ENCODE data around the gene AJAP1. TPM values are rescaled to one million over a fixed set of nuclear protein-coding genes. Genes with fewer than 3 reads are reported as not detected.

Gene AJAP1
- total RNA-seq, 4 donors from 2014 or later = under 0.01 to 0.21 (median 0.10) TPM

DNA sequence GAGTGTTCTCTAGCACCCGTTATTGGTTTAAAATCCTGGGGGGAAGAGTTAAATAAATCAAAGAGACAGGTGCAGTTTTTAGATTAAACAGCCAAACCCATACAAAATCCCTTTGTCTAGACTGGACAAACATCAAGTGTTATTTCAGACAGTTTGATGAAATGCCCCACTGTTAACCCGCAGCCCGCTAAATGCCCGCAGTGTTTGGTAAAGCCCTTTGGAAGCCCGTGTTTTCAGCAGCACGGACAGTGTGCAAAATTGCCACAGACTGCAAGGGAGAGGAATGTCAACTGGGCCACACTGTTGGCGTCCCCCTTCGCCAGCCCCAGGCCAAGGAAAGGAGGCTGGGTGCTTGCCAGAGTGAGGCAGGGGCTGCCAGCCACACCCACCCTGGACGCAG is 26.6 kb downstream of the AJAP1 start:
- Histone ChIP-seq H3K9me3 (peaks cover 0 to 39% (median 1%) of the 10 kb centered on the region in 4 donors), H3K36me3 (no peaks in the 10 kb centered on the region), H3K27ac (no peak overlapping the region), H3K27me3 (no peaks in the 10 kb centered on the region), H3K4me1 (no peaks in the 10 kb centered on the region), H3K4me3 (no peak overlapping the region)
- DNase-seq (ENCODE audit: low spot score in 2 of 2) = no peak
- no peak for TF ChIP-seq POLR2A (IDR thresholded peaks at IDR 0.05)
- WGBS, 2 donors = 41 to 46% methylated on average over 9 of the region's 9 CpGs

- no peak overlapping the region for H3K4me3 ChIP-seq
- H3K27ac ChIP-seq = no peak overlapping the region
- no peaks in the 10 kb centered on the region for H3K4me1 ChIP-seq
- no peak for DNase-seq (ENCODE audit: low spot score in 2 of 2)
- no peaks in the 10 kb centered on the region for H3K36me3 ChIP-seq
- TF ChIP-seq, protein P1, sequence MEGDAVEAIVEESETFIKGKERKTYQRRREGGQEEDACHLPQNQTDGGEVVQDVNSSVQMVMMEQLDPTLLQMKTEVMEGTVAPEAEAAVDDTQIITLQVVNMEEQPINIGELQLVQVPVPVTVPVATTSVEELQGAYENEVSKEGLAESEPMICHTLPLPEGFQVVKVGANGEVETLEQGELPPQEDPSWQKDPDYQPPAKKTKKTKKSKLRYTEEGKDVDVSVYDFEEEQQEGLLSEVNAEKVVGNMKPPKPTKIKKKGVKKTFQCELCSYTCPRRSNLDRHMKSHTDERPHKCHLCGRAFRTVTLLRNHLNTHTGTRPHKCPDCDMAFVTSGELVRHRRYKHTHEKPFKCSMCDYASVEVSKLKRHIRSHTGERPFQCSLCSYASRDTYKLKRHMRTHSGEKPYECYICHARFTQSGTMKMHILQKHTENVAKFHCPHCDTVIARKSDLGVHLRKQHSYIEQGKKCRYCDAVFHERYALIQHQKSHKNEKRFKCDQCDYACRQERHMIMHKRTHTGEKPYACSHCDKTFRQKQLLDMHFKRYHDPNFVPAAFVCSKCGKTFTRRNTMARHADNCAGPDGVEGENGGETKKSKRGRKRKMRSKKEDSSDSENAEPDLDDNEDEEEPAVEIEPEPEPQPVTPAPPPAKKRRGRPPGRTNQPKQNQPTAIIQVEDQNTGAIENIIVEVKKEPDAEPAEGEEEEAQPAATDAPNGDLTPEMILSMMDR (IDR thresholded peaks at IDR 0.05) = no peak
- TF ChIP-seq EP300 (IDR thresholded peaks at IDR 0.05) = no peak
- TF ChIP-seq POLR2A (IDR thresholded peaks at IDR 0.05) = no peak
- H3K27me3 ChIP-seq = no peaks in the 10 kb centered on the region
- H3K9me3 ChIP-seq = peaks cover 0 to 38% (median 1%) of the 10 kb centered on the region in 4 donors
- WGBS, 2 donors = 86 to 89% methylated on average over 2 of the region's 2 CpGs
Observed at GRCh38 chr1:4682607-4683220, 28.3 kb downstream of the AJAP1 start.

DNA sequence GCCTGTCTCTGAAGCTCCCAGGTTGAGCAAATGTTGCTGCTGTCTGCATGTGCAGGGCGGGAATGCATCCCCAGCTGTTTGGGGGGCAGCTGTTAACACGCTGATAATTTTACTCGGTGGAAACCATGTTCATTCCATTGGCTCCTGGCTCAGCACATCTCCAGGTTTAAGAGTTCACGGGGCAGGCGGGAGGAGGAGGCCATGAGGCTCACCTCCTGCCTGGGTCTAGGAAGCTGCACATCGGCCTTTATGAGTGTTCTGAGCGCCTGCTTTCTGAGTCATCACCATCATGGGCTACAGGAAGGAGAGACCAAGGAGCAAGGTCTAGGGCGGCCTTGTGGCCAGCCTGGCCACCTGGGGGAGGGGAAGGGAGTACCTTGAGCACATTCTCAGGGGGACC is 29.7 kb downstream of the AJAP1 start:
- peaks cover 0 to 24% (median 1%) of the 10 kb centered on the region in 4 donors for H3K9me3 ChIP-seq
- 74 to 77% methylated on average over 7 to 8 of the region's 8 CpGs for WGBS, 2 donors
- no peak overlapping the region for H3K27ac ChIP-seq
- no peak for DNase-seq (ENCODE audit: low spot score in 2 of 2)
- no peaks in the 10 kb centered on the region for H3K27me3 ChIP-seq
- no peaks in the 10 kb centered on the region for H3K4me1 ChIP-seq
- H3K4me3 ChIP-seq = no peak overlapping the region
- no peak for TF ChIP-seq EP300 (IDR thresholded peaks at IDR 0.05)
- no peak for TF ChIP-seq POLR2A (IDR thresholded peaks at IDR 0.05)
- TF ChIP-seq, protein P1 (IDR thresholded peaks at IDR 0.05) = no peak
- H3K36me3 ChIP-seq = no peaks in the 10 kb centered on the region

DNA sequence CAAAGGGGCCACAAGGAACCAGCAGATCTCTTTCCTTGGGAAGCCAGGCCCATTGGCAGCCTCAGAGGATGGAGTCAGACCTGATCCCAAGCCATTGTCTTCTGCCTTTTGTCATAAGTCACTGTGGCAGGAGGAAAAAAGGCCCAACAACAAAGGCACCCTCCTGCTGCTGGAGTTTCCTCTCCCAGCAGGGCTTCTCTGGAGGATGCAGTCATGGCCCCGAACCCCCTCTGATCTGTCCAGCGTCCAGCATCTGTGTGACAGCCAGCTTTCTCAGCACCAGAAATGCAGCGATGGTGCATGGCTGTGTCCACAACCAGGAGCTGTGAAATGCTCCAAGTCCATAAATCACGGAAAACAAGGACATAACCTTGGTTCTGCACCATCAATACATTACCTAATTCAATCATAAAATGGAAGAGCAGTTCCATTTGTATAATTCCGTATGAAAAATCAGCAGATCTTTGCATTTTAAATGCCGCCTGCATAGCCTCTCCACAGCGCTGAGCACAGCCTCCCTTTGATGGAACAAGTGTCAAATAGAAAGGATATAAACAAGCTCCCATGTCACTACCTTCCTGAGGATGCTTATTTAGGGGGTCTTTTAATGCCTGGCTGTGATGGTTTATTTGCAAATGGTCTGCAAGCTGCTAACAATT is 30.6 kb downstream of the AJAP1 start:
- Histone ChIP-seq H3K9me3 (peaks cover 0 to 15% (median under 1%) of the 10 kb centered on the region in 4 donors), H3K36me3 (no peaks in the 10 kb centered on the region), H3K27ac (no peak overlapping the region), H3K4me1 (no peaks in the 10 kb centered on the region), H3K27me3 (no peaks in the 10 kb centered on the region), H3K4me3 (no peak overlapping the region)
- TF ChIP-seq EP300 (IDR thresholded peaks at IDR 0.05) (no peak), POLR2A (IDR thresholded peaks at IDR 0.05) (no peak)
- TF ChIP-seq, protein P1 (IDR thresholded peaks at IDR 0.05) = no peak
- DNase-seq (ENCODE audit: low spot score in 2 of 2) = no peak
- WGBS, 2 donors = 60 to 64% methylated on average over 7 of the region's 7 CpGs

DNA sequence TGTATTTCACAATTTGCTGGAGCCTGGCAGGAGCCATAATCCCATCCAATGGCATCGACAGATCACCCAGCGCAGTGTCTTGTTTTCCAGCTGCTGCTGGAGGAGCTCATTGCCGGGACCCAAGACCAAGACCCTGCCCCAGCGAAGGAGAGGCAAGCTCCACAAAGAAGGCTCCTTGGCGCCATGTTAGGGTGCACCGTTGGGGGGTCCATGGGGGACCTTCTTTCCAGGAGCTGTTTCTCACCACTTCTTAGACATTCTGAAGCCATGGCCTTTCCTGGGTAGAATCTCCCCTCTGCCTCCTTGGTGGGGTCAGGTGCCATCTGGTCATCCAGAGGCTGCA is 31.1 kb downstream of the AJAP1 start:
- H3K36me3 ChIP-seq = no peaks in the 10 kb centered on the region
- peaks cover 0 to 10% (median 0%) of the 10 kb centered on the region in 4 donors for H3K9me3 ChIP-seq
- WGBS, 2 donors = 85 to 94% methylated on average over 5 to 6 of the region's 6 CpGs
- no peak overlapping the region for H3K27ac ChIP-seq
- no peaks in the 10 kb centered on the region for H3K4me1 ChIP-seq
- H3K27me3 ChIP-seq = no peaks in the 10 kb centered on the region
- DNase-seq (ENCODE audit: low spot score in 2 of 2) = no peak
- TF ChIP-seq POLR2A (IDR thresholded peaks at IDR 0.05) (no peak), EP300 (IDR thresholded peaks at IDR 0.05) (no peak)
- TF ChIP-seq, protein P1 (IDR thresholded peaks at IDR 0.05) = no peak
- H3K4me3 ChIP-seq = no peak overlapping the region
